ENCODE data around the gene SLC31A1.
"Not testable (repeated sequence)": the region's sequence is repeated elsewhere in the genome, so short reads cannot be mapped to it uniquely, and the experiment has no call there.

The SLC31A1 gene

GRCh38 chr9:113267911-113268566 is 46.7 kb downstream of the SLC31A1 start:
- no peak for DNase-seq

- DNase-seq, result no peak
These were observed 48.0 kb downstream of the SLC31A1 start for GRCh38 chr9:113269355-113269754.

GRCh38 chr9:113269871-113270270 is 48.5 kb downstream of the SLC31A1 start:
- DNase-seq, result no peak

GRCh38 chr9:113274474-113275156 is 53.3 kb downstream of the SLC31A1 start:
- peak; percentile 58 for DNase-seq

GRCh38 chr9:113275157-113276131 is 54.1 kb downstream of the SLC31A1 start, which contains the start of the genes CDC26 and PRPF4:
Gene CDC26 (minus strand): TSS chr9:113275572. CDS start chr9:113272507, 3,065 bp downstream.
Gene PRPF4 (plus strand): TSS chr9:113275658. CDS start chr9:113275744, 86 bp downstream.
- peak; percentile 97 for DNase-seq

- DNase-seq, result no peak
These were observed 57.5 kb downstream of the SLC31A1 start for GRCh38 chr9:113278840-113279239.

- DNase-seq, result no peak
These were observed 60.0 kb downstream of the SLC31A1 start for GRCh38 chr9:113281356-113281755.

GRCh38 chr9:113289091-113289490 is 67.7 kb downstream of the SLC31A1 start:
- no peak for DNase-seq

GRCh38 chr9:113290052-113290607 is 68.8 kb downstream of the SLC31A1 start:
- DNase-seq, result no peak

GRCh38 chr9:113293285-113293878 is 72.0 kb downstream of the SLC31A1 start:
- no peak for DNase-seq

- DNase-seq, result not testable (repeated sequence)
These were observed 74.9 kb downstream of the SLC31A1 start for GRCh38 chr9:113296247-113296646.

GRCh38 chr9:113296796-113297558 is 75.6 kb downstream of the SLC31A1 start:
- no peak for DNase-seq

GRCh38 chr9:113298311-113298710 is 77.0 kb downstream of the SLC31A1 start:
- no peak for DNase-seq

- peak; percentile 86 for DNase-seq
These were observed 77.8 kb downstream of the SLC31A1 start for GRCh38 chr9:113298924-113299770.

GRCh38 chr9:113299800-113300292 is 78.5 kb downstream of the SLC31A1 start:
- DNase-seq, result peak; percentile 89

GRCh38 chr9:113301548-113301947 is 80.2 kb downstream of the SLC31A1 start:
- no peak for DNase-seq

- no peak for DNase-seq
These were observed 81.6 kb downstream of the SLC31A1 start, which contains the start of gene RNF183 for GRCh38 chr9:113302792-113303418. Gene RNF183 (minus strand): TSS chr9:113303376. CDS start chr9:113298184, 5,192 bp downstream.

- DNase-seq, result no peak
These were observed 85.2 kb downstream of the SLC31A1 start for GRCh38 chr9:113306566-113306965.

- DNase-seq, result no peak
These were observed 86.1 kb downstream of the SLC31A1 start for GRCh38 chr9:113307396-113307975.

Measured in DMS153 (cell line).